Ovary (tissue), 3 donors: Measurements from ENCODE around the gene MSANTD7.

Experiments
- CTCF ChIP-seq, 3 donors: fragments of 450-650 bp in 2 of 3; fragments of 200-600 bp in 1 of 3; IDR thresholded peaks; one replicate each; pipeline versions ENCODE4 v1.5.1 to v1.8.0; 2016 to 2022; ENCODE audit warnings: antibody characterized with exemption in 3 of 3, mild to moderate bottlenecking in 1 of 3
- EP300 ChIP-seq: sonication (generic); formaldehyde crosslinking; IDR thresholded peaks from one replicate; pipeline ENCODE4 v1.6.1; 2017; ENCODE audit warnings: antibody characterized with exemption
- POLR2A ChIP-seq: fragments of 450-650 bp; IDR thresholded peaks from one replicate; pipeline ENCODE4 v1.6.1; 2017; ENCODE audit warnings: antibody characterized with exemption, mild to moderate bottlenecking, moderate library complexity
- donor health status: DM: no; HTN: no; CAD: no.

GRCh38 chr10:14826076-14826829 is 11.9 kb upstream of the MSANTD7 start:
- TF ChIP-seq CTCF (IDR thresholded peaks at IDR 0.05) (no peak), POLR2A (no peak), EP300 (no peak)
